Hematopoietic multipotent progenitor cell treated with erythropoietin and hydrocortisone succinate and interleukin-3 and kit ligand, for 8 days (in vitro differentiated cells): ENCODE data around the gene DSCAML1.

Experiments used
- DNase-seq: peaks from one replicate; pipeline ENCODE4 v3.0.0-alpha.2; 2015

The DSCAML1 gene

DNA sequence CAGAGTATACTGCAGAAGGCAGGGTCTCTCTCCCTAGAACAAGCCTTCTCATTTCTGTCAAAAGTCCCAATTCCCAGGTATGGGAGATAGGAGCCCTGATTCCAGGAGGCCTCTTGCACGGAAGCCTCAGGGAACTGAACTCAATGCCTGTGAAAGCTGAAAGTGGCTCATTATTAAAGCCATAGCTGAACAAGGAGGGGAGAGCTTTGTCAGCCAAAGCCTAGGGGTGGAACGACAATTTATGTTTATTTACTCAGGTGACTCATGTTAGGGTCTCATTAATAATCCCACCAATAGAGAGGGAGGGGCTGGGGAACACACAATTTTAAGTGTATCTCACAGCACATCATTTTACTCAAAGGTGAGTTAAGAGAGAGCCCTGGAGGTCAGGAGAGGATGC lies 44.9 kb downstream of the DSCAML1 start:
- no peak for DNase-seq

DNA sequence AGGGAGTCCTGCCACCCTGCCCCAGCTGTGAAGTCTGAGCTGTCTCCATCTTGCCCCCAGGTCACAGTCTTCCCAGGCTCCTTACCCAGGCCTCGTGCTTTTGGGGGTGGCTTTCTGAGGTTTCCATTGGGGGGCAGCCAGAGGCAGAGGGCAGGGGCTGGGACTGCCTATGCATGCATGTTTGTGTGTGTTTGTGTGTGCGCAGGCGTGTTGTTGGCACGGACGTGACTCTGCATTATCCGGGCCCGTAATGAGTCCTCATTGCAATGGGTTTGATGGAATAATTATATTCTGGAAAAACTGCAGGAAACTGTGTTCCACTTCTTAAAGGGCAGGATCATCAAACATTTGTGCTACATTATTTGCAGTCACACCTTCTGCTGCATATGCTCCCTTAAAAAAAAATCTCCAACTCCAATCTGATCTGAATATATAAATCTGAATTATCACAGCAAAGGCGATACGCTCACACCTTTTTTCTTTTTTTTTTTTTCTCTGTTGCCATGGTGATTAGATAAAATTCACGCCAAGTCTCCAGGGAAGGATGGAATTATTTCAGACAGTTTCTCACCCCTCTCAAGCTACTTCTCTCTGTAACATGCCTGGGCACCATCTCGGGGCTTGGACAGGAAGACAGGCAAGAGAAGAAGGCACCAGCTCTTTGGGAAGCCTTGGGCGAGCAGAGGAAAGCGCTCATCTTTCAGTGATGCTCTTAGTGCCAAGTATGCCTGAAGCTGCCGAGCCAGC lies 45.9 kb downstream of the DSCAML1 start:
- DNase-seq = no peak

DNA sequence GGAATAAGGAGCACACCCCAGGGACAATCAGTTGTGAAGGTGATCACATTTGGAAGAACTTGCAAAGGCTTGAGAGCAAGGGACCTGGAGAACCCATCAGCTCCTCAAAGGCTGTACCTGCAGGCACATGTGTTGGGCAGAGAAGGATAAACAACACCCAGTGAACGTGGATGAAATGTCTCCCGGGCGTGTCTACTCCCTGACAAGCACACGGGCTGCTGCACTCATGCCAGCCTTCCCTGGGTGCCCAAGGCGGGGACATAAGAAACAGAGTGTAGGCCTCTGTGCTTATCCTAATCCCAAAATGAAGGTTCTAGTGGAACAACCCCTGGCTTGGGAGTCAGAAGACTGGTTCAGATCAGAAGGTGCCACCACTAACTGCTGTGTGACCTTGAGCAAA lies 46.7 kb downstream of the DSCAML1 start:
- DNase-seq = no peak

DNA sequence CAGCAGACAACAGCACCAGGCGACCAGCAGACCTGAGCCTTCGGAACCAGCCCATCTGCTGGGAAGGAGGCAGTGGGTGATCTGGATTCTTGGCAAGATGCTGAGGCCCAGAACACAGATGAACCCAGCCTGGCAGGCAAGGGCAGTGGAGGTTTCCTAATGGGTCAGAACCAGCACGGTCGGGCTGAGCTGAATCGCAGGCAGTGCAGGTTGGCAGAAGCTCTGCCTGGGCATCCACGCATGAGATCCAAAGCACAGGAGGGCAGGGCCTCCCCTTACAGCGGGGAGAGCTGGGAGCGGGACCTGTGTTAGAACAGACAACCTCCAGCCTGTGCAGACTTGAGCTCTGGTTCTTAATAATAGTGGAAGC lies 47.5 kb downstream of the DSCAML1 start:
- DNase-seq = no peak

DNA sequence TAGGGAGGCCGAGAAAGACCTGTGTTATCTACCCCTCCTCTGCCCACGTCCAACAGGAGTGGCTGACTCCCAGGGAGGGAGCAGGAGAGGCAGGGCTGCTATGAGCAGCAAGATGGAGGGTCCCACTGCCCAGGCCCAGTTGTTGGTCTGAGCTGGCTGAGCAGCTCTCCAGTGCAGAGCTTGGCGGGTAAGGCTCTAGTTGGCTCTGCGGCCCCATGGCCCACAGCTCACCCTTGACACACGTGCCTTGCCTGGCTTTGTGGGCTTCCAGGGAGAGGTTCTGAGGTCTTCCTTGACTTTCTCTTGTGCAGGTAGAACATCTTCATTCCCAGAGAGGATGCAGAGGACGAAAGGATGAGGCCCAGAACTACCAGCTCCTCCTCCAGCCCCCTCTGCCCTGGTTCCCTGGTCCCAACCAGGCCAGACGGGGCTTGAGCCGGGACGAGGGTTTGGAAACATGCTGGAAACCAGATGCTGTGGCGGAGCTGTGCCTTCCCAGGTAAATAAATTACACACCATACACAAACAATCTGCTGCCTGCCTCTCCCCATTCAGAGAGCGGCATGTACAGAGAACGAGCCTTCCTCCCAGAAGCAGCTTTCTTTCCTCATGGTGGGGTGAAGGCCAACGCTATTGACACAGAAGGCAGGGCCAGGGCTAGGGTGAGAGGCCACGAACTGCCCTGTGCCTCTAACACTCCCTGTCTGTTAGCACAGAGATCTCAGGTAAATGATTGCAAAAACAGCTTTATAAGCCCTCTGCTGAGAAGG lies 48.1 kb downstream of the DSCAML1 start:
- DNase-seq = no peak

DNA sequence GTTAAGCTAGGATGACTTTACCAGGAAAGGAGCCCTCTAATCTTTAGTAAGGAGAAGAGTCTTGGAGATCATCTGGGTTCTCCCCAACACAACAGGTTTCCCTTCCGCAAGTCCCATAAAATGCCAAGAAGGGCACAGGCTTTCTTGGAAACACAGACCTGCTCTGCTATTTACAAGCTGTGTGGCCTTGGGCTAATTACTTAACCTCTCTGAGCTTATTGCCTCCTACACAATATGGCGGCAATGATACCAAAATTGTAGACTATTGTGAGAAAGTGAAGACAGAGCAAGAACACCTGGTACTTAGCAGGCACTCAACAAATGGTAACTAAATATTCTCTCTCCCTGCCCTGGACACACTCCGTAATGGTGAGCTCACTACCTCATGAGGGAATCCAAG lies 49.1 kb downstream of the DSCAML1 start:
- no peak for DNase-seq

DNA sequence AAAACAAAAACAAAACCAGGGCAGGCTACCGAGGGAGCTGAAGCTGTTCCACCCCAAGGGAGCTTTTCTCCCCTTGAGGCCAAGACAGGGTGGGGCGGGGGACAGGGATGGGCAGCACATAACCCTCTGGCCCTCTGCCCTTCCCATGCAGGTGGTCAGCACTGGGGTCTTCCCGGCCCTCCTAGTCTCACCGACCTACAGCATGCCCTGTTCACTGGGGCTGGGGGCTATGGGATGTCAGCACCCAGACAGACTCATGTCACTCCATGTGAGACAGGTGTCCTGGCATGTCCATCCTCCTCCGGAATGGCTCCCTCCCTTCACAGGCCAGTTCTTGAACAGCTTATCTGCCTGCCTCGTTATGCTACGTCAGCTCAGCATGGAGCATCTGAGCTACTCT lies 51.7 kb downstream of the DSCAML1 start:
- no peak for DNase-seq

DNA sequence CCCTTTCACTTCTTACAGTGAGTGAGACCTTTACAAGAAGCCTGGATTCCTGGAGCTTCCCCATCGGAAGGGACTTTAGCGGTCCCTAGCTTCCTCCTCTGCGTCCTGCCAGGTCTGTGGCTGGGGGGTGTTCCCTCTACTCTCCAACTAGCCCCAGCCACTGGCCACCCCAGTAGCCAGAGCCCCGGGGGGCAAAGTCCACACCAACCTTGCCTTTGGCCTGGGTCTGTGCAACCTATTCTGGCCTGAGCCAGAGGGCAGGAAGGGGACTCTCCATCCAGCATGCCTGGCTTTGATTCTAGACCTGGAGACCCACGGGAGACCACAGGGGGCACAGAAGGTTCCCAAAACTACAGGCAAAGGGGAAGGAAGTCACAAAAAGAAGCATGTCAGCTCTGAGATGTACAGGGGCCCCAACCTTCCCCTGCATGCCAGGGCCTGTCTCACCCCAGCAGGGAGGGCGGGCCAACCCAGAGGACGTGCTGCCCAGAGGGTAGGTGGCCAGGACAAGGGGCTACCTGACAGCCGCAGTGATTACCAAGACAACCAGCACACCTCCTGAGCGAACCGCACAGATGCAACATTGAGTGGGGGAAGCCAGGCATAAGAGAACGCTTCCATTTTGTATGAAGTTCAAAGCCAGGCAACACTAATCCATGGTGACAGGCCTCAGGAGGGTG lies 52.4 kb downstream of the DSCAML1 start:
- DNase-seq = no peak

DNA sequence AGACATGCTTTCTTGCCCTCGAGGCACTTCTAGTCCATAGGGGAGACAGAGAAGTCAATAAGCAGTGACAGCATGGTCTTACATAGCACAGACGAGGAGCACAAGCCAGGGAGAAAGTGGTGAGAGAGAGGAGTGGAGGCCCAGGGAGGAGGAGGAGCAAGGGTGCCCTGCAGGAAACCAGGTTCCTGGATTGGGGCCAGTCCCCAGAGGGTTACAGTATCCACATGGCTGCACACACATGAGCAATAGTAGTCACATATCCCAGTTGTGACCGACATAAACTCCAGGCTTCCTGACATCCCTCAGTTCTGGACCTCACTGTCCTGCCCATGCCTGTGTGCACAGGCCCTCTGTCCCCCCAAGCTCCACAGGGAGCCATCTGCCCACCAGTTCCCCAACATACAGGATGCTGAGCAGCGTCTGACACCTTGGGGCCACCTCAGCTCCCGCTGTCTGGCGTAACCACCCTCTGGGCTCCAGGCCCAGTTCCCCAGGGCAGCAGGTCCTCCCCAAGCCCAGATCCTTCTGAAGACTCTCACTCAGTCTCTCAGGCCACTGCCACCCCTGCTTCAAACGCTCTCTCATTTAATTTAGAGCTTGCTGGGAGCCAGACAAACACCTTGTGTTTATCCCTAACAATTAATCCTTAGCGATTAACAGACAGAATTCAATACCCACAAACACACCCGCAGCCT lies 53.7 kb downstream of the DSCAML1 start:
- no peak for DNase-seq

DNA sequence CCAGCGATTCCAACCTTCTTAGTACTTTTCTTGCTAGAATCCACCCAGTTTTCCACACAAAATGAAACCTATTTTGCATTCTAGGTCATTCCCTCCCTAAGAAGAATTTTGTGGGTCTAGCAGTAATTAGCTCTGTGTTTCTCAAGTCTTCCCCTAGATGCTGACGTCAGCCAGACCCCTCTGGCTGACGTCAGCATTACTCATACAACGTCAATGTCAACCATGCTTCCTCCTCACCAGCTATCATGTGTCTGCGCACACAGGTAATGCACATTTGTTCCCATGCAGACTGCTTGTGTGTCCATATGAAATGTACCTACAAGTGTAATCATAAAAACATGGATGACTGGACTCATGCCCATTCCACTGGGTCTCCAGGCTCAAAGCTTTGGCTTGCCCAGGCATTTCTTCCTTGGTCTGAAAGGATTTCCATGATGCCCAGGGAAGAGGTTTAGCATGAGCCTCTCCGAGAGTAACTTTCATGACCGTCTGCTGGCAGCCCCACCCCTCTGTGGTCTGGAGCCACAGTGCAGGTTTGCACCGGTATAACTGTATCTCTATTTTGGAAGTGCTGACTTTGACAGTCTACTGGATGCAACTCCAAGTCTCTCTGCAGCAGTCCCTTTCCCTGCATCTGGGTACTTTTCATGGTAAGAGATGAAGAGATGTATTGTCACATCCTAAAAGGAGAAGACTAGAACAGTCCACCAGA lies 58.6 kb downstream of the DSCAML1 start:
- no peak for DNase-seq

DNA sequence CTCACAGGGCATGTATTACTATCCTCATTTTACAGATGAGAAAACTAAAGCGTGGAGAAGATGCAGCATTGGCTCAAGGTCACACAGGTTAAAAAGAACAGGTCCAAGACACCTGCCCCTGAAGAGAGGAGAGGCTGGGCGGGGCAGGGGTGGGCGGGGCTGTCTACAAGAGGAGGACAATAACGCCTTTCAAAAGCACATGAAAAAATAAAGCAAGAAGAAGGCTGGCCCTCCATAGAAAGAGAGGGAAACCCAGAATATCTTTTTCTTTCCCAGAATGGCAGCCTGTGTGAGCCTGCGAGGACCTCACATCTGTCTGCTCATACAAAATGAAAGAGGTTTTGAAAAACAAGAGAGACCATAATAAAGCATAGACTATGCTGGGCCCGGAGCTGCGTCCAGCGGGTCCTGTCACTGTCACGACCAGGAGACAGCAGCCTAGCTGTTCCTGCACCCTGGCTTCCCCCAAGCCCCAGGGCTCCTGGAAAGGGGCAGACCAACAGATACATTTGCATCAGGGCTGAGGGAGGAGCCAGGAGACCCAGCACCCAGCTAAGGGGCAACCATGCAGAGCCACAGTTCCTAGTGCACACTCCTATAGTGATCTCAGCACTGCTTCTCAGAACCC lies 61.6 kb downstream of the DSCAML1 start:
- DNase-seq = no peak

DNA sequence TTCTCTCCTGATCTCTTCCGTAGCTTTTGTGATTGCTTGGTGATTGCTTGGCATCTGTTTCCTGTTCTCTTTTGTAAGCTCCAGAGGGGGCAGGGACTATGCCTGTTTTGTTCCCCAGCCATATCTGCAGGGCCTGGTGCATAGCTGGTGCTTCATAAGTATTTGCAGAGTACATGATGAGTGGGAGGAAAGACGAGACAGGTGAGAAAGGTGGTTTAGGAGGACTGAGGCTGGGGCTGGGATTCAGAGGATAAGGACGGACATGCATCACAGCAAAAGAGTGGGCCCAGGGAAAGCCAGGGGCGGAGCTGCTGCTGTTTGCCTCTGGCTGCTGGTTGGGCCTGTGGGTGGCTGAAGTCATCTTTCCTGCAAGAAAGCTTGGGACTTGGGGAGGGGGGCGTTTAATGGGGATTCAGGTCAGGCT lies 62.4 kb downstream of the DSCAML1 start:
- no peak for DNase-seq

DNA sequence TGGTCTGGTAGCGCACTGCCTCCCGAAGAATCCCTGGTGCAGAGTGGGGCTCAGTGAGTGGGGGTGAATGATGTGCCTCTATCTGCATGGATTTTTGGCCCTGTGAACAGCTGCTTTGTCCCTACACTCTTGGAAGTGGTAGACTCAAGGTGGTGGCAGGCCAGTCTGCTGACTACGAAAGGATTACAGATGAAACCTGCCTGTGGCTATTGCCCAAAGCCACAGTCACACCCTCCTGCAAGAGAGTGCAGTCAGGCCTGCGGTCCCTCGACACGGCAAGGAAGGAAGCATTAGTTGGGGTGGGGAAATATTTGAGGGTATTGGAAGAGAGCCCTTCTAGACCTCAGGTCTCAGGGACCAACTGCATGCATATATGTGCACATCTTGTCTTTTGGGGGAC lies 63.7 kb downstream of the DSCAML1 start:
- no peak for DNase-seq

DNA sequence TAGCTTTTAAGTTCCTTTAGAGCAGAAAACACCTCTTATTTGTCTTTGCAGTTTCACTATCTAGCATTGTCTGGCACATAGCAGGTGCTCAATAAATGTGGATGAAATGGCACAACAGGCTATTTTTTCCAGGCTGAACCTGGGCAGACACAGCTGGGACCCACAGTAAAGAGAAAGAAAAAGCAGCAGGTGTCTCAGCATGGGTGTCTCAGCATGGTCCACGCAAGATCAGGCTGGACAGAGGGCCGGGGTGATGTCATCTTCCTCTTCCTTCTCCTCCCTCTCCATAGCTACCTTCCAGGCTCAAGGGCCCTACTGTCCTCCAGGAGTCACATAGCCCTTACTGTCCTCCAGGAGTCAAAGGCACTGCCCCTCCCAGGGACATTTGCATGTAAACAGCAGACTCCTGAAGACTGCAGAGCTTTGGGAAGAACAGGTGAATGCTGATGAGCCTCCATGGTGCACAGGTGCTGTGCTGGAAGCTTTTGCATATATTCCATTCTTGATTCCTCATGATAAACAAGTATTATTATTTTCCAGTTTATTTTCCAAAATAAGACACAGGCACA lies 65.2 kb downstream of the DSCAML1 start:
- no peak for DNase-seq

DNA sequence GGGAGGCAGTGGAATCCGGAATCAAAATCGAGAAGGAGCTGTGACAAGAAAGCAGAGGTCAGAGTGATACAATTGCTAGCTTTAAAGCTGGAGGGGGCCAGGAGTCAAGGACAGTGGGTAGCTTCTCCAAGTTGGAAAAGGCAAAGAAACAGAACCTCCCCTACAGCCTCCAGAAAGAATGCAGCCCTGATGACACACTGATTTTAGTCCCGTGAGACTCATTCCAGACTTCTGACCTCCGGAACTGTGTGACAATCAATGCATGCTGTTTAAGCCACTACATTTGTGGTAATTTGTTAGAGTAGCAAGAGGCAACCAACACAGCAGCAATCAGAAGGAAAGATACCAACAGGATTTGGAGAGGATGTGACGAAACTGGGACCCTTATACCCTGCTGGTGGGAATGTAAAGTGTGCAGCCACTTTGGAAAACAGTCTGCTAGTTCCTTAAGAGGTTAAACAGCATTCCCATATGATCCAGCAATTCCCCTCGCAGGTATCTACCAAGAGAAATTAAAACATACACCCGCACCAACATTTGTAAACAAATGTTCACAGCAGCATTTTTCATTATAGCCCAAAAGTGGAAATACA lies 66.7 kb downstream of the DSCAML1 start:
- no peak for DNase-seq

DNA sequence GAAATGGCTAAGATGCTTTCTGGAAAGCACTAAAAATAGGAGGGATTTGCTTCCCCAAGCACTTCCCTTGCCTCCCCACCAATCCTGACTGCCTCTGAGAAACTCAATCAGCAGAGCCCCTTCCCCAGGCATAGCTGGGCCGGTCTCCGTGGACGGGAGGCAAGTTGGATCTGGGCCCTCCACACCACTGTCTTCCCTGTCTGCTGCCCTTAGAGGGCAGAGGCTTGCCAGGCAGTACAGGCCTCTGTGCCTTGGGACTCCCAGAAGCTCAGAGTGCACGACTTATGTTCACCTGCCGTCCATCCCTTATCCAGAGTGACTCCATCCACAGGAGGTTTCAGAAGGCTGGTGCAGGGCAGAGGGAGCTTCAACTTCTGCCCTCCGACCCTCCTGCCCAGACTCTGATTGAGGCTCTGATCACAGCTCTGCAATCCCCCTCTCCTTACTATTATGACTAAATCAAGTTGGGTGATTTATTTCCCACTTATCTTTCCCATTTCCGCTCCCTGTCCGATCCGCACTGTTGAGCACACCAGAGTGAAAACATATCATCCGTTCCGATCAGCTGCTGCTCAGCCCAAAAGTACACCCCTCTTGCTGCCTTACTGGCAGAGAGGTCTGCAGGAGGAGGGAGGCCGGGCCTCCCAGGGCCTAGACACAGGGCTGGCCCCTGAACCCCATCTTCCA lies 71.8 kb downstream of the DSCAML1 start:
- no peak for DNase-seq

DNA sequence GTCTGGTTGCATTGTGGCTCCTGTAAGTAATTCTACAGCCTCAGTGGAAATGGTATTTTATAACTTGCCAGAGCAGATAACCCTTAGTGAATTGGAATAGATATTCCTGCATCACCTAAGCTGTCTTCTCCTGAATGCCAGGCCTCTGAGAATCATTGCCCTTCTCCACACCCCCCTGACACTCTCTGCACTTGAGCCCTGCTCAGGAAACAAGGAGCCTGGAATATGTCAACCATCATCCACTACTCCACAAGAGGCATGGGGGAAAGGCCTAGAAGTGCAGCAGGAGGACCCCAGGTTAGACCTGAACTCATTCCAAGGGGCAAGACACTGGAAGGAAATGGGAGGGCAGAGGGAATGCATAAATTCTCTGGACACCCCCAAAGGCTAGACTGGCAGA lies 72.4 kb downstream of the DSCAML1 start:
- no peak for DNase-seq

DNA sequence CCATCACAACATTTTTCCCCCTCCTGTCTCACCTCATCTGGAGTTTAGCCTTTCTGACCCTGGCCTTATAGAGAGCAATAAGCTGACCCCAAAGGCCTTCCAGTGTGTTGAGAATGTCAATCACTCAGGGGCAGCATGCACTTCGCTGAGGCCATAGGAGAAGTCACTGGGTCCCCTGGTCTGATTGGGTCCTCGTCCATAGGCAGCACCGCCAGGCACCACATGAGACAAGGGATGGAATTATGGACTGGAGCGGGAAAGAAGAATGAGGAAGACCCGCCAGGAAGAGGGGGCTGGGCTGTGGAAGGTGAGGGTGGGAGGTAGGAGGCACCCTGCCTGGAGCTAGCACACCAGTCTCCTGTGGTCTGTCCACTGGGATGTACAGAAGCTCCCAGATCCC lies 72.9 kb downstream of the DSCAML1 start:
- DNase-seq = no peak

DNA sequence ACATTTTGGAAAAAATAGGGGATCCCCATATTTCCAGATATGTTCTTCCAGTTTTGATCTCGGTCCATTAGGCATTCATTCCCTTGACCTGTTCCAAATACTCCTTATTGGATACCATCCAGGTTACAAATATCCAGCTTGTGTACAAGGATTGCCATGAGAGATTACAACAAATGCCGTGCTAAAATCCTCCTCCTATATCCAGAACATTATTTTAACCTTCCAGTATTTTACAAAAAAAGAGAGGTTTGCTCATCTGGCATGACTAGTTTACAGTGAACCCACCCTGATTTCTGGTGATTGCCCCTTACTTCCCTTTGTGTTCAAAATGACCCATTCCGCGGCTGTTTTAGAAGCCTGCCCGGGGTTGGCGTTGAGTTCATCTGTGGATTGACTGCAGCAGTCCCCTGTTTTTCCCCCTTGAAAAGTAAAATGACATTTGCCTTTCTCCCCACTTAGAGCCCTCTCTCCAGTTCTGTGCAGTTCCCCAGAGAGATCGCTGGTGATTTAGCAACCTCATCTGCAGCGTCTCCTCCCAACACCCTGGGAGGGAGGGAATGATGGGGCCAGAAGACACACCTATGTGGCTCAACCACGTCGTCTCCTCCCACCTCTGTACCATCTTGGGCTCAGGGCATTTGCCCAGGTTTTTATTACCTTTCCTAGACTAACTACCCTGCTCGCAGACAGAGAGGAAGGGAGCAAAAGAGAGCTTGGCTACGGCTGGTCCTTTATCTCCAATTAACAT lies 73.6 kb downstream of the DSCAML1 start:
- no peak for DNase-seq

DNA sequence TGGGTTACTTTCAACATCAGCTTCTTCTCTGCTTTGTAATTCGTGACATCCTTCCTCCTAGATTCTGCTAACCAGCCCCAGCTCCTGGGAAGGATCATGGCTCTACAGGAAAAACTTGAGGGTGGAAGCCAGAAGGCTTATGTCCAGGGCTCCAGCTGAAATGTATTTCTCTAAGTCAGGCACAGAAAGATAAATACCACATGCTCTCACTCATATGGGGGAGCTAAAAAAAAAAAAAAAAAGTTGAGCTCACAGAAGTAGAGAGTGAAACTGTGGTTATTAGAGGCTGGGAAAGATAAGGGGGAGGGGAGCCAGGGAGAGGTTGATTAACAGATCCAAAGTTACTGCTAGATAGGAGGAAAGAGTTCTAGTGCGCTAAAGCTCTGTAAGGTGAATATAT lies 74.9 kb downstream of the DSCAML1 start:
- peak; percentile 35 for DNase-seq
